Breast epithelium (tissue), 4 donors: ENCODE measurements around the gene NLRP6. TPM values are rescaled to one million over a fixed set of nuclear protein-coding genes. Genes with fewer than 3 reads are reported as not detected.
"Not testable (repeated sequence)": the region's sequence is repeated elsewhere in the genome, so short reads cannot be mapped to it uniquely, and the experiment has no call there.

Source experiments
- DNase-seq, 2 donors: peaks; one replicate each; pipeline ENCODE4 v3.0.0-alpha.2; 2019; ENCODE audit warnings: low spot score in 2 of 2
- H3K27ac ChIP-seq, 2 donors: fragments of 200-600 bp; sonication (generic) in 1 of 2; one replicate each; pipeline ENCODE4 v1.5.1; 2016 to 2019; ENCODE audit warnings: mild to moderate bottlenecking in 1 of 2
- H3K27me3 ChIP-seq, 2 donors: fragments of 200-600 bp; sonication (generic) in 1 of 2; one replicate each; pipeline versions ENCODE4 v1.5.1 to v1.6.0; 2017 to 2019; ENCODE audit warnings: control low read depth in 1 of 2, mild to moderate bottlenecking in 1 of 2
- H3K36me3 ChIP-seq: fragments of 200-600 bp; one replicate; pipeline ENCODE4 v1.5.1; 2019
- H3K4me1 ChIP-seq, 2 donors: fragments of 200-600 bp; sonication (generic); one replicate each; pipeline ENCODE4 v1.5.1; 2016 to 2019; ENCODE audit warnings: control low read depth in 1 of 2
- H3K4me3 ChIP-seq, 3 donors: fragments of 200-600 bp; sonication (generic); 1 replicate in 2 of 3; 2 replicates in 1 of 3; pipeline ENCODE4 v1.5.1; 2016 to 2019; ENCODE audit warnings: mild to moderate bottlenecking in 3 of 3, moderate library complexity in 2 of 3
- H3K9me3 ChIP-seq, 2 donors: fragments of 200-600 bp; sonication (generic) in 1 of 2; one replicate each; pipeline ENCODE4 v1.5.1; 2016 to 2019; ENCODE audit warnings: control low read depth in 1 of 2
- POLR2A ChIP-seq: fragments of 450-650 bp; IDR thresholded peaks from one replicate; pipeline ENCODE4 v1.6.1; 2016; ENCODE audit warnings: antibody characterized with exemption, mild to moderate bottlenecking, moderate library complexity
- POLR2AphosphoS5 ChIP-seq, 3 donors: sonication (generic); formaldehyde crosslinking; IDR thresholded peaks; one replicate each; pipeline ENCODE4 v1.6.1; 2017; ENCODE audit warnings: antibody characterized with exemption in 3 of 3
- intact Hi-C: fragments of 100-400 bp; cut with DNase I; formaldehyde crosslinking; loops from one replicate; pipeline ENCODE4 v1.15.1; 2023; ENCODE audit warnings: low total_unique reads
- total RNA-seq, 3 donors: library from RNA; depleted of rRNA; stranded (reverse); fragments of >200 nt; gene quantifications; one replicate each; pipeline ENCODE4 v1.1.0, GENCODE V29; 2016
- TF ChIP-seq, protein P1 (sequence below), 3 donors: fragments of 450-650 bp; IDR thresholded peaks; one replicate each; pipeline ENCODE4 v1.5.1; 2016 to 2017; ENCODE audit warnings: antibody characterized with exemption in 3 of 3, mild to moderate bottlenecking in 3 of 3, moderate library complexity in 3 of 3

The NLRP6 gene
- total RNA-seq, 3 donors from 2014 or later: 0.59 to 3.7 (median 2.0) TPM

DNA sequence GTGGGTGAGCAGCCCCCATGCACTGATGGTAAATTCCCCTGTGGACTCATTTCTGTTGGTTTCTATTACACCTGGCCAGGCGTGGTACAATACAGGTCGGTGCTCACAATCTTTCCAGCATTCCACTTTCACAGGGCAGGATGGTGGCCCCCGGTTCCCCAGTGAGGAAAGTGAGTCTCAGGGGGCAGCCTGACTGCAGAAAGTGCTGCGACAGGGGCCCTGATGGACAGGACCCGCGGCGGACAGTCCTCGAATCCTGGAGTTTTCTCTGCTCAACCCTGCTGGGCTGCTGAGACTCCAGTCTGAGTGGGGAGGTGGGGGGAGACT is 7.7 kb downstream of the NLRP6 start:
- no peak overlapping the region for H3K27ac ChIP-seq
- H3K4me1 ChIP-seq: peaks cover 0 to 5% of the 10 kb centered on the region in 2 donors
- peaks cover 12 to 38% of the 10 kb centered on the region in 2 donors for H3K27me3 ChIP-seq
- H3K4me3 ChIP-seq: no peak overlapping the region
- H3K36me3 ChIP-seq: no peaks in the 10 kb centered on the region
- DNase-seq: no peak
- no peak for TF ChIP-seq POLR2A
- no peak for TF ChIP-seq POLR2AphosphoS5 (IDR thresholded peaks at IDR 0.05)
- TF ChIP-seq, protein P1, sequence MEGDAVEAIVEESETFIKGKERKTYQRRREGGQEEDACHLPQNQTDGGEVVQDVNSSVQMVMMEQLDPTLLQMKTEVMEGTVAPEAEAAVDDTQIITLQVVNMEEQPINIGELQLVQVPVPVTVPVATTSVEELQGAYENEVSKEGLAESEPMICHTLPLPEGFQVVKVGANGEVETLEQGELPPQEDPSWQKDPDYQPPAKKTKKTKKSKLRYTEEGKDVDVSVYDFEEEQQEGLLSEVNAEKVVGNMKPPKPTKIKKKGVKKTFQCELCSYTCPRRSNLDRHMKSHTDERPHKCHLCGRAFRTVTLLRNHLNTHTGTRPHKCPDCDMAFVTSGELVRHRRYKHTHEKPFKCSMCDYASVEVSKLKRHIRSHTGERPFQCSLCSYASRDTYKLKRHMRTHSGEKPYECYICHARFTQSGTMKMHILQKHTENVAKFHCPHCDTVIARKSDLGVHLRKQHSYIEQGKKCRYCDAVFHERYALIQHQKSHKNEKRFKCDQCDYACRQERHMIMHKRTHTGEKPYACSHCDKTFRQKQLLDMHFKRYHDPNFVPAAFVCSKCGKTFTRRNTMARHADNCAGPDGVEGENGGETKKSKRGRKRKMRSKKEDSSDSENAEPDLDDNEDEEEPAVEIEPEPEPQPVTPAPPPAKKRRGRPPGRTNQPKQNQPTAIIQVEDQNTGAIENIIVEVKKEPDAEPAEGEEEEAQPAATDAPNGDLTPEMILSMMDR (IDR thresholded peaks at IDR 0.05): no peak
- no peaks in the 10 kb centered on the region for H3K9me3 ChIP-seq
- intact Hi-C loops: no loop called here

DNA sequence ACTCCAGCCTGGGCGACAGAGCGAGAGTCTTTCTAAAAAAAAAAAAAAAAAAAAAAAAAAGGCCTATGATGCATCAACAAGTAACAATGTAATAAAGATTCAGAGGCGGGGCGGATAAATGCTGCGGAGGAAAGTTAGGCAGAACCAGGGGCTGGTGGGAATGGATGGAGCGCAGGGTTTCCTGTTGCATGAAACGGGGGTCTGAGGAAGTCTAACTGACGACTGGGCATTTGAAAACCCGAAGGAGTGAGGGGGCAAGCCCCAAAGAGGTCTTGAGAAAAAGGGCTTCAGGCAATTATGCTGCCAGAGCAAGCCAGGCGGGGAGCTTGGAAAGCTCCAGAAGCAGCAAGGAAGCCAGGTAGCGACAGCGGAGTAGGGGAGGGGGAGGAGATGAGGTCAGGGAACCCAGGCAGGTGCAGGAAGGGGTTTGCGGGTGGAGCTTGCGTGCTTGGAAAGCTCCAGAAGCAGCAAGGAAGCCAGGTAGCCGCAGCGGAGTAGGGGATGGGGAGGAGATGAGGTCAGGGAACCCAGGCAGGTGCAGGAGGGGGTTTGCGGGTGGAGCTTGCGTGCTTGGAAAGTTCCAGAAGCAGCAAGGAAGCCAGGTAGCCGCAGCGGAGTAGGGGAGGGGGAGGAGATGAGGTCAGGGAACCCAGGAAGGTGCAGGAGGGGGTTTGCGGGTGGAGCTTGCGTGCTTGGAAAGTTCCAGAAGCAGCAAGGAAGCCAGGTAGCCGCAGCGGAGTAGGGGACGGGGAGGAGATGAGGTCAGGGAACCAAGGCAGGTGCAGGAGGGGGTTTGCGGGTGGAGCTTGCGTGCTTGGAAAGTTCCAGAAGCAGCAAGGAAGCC is 9.0 kb downstream of the NLRP6 start:
- H3K36me3 ChIP-seq, H3K4me1 ChIP-seq, intact Hi-C loops, H3K9me3 ChIP-seq: not testable (repeated sequence)
- H3K27ac ChIP-seq: peak overlapping the region in 1 of 2 donors; percentile 80
- H3K27me3 ChIP-seq: peaks cover 2 to 25% of the 10 kb centered on the region in 2 donors
- peak in 1 of 2 donors; percentile 49 for DNase-seq
- H3K4me3 ChIP-seq: peak overlapping the region in 2 of 3 donors; percentile 72 to 97

DNA sequence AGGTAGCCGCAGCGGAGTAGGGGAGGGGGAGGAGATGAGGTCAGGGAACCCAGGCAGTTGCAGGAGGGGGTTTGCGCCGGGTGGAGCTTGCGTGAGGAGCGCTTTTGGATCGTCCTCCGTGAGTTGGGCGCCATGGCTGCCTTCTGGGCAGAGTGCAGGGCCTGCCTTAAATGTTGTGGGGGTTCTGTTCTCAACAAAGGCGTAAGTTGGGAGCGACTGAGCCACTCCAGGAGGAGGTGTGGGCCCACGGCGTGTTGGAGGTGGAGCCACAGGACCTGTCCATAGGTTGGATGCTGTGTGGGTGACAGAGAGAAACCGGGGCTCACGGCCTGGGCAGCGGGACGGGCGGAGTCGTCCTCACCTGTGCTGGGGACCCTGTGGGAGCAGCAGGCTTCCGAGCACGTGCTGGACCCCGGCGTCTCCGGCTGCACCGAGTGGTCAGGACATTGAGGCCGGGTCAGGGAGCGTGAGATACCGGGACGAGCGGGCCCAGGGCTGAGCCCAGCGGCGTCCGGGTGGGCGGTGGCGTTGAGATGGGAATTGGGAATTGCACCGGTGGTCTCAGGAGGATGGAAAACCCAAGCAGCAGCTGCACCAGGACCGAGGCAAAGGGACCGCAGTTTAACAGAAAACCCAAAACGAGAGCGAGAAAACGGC is 9.7 kb downstream of the NLRP6 start:
- no peaks in the 10 kb centered on the region for H3K36me3 ChIP-seq
- peak overlapping the region; percentile 61 to 80 for H3K27ac ChIP-seq
- peak in 1 of 2 donors; percentile 49 for DNase-seq
- H3K4me3 ChIP-seq: peak overlapping the region; percentile 68 to 97 (median 72)
- H3K4me1 ChIP-seq: peaks cover 0 to 5% of the 10 kb centered on the region in 2 donors
- no peaks in the 10 kb centered on the region for H3K9me3 ChIP-seq
- TF ChIP-seq, protein P1 (IDR thresholded peaks at IDR 0.05): no peak
- no peak for TF ChIP-seq POLR2A
- TF ChIP-seq POLR2AphosphoS5 (IDR thresholded peaks at IDR 0.05): no peak
- peaks cover 0 to 17% of the 10 kb centered on the region in 2 donors for H3K27me3 ChIP-seq
- intact Hi-C loops: loop anchor here (2.0 kb wide), 1 partner anchor 35 kb away; no protein-coding TSS in a partner anchor

DNA sequence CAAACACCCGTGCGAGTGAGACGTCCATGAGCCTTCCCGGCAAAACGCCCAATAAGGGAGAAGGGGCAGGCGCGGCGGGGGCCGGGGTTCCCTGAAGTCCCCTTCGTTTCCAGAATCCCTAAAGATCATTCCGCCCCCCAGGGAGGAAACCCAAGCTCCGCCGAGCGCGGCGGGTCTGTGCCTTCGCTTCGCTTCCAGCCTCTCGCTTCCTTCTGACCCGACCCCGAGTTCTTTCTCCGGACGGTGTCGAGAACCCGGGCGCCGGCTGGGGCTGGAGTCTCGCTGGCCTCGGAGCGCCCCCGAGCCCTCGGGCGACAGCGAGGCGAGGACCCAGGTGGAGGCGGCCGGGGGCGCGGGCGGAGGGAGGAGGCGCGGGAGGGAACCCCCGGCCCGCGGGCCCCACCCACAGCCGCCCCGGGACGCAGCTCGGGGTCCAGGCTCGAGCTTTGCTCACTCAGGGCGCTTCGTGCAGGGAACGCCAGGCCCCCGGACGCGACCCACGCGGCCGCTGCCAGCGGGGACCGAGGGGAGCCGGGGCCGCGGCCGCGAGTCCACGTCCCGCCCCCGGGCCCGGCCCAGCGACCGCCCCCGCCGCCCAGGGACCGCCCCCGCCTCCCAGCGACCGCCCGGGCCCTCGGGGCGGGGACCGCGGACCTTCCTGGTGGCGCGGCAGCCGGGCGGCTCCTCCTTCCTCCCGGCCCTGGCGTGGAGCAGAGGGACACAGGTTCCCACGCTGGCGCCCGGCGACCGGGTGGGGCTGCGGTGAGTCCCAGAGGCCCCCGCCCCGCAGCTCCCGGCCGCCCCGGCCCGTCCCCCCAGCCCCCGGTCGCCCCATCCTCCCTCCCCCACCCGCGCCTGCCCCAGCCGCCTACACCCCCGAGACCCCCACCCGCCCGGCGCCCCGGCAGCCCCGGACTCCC is 10.5 kb downstream of the NLRP6 start, which contains the start of gene PGGHG:
TSS of gene PGGHG (plus strand) at position 649 of the 920 bp plus-strand sequence. CDS start 691 bp downstream, outside the sequence.
- no peaks in the 10 kb centered on the region for H3K9me3 ChIP-seq
- H3K4me3 ChIP-seq: peak within 1 kb of the TSS; percentile 68 to 97 (median 72)
- intact Hi-C loops: loop anchor here (2.0 kb wide), 1 partner anchor 36 kb away; no protein-coding TSS in a partner anchor
- peak within 1 kb of the TSS; percentile 61 to 80 for H3K27ac ChIP-seq
- DNase-seq: peak in 1 of 2 donors; percentile 72
- H3K36me3 ChIP-seq: no peaks in the 10 kb centered on the region
- H3K27me3 ChIP-seq: peaks cover 0 to 15% of the 10 kb centered on the region in 2 donors
- TF ChIP-seq, protein P1 (IDR thresholded peaks at IDR 0.05): no peak
- TF ChIP-seq POLR2AphosphoS5 (IDR thresholded peaks at IDR 0.05) (no peak), POLR2A (no peak)
- peaks cover 0 to 5% of the 10 kb centered on the region in 2 donors for H3K4me1 ChIP-seq

DNA sequence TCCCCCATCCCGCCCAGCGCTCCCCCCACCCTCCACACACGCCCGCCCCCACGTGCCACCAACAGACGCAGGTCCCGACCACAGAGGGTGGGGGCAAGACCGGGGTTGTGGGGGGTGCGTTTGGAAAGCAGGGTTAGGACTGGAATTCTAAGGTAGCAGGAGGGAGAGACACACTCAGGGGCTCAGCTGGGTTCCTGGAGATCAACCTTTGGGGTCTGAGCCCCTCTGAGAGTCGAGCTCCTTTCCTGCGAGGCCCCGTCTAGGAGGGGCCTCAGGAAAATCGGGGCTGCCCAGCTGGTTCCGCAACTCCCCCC is 11.1 kb downstream of the NLRP6 start:
- TF ChIP-seq POLR2AphosphoS5 (IDR thresholded peaks at IDR 0.05): no peak
- TF ChIP-seq POLR2A: no peak
- TF ChIP-seq, protein P1 (IDR thresholded peaks at IDR 0.05): no peak
- DNase-seq: no peak
- Histone ChIP-seq H3K4me1 (peaks cover 0 to 5% of the 10 kb centered on the region in 2 donors), H3K9me3 (no peaks in the 10 kb centered on the region), H3K36me3 (no peaks in the 10 kb centered on the region), H3K27me3 (peaks cover 0 to 9% of the 10 kb centered on the region in 2 donors), H3K27ac (peak overlapping the region; percentile 58 to 80), H3K4me3 (peak overlapping the region; percentile 68 to 97 (median 72))
- intact Hi-C loops: loop anchor here (2.0 kb wide), 1 partner anchor 37 kb away; no protein-coding TSS in a partner anchor
